Cardiac fibroblast (primary cell): ENCODE measurements around the gene CARD10.

Experiments
- DNase-seq, 2 donors: peaks; one replicate each; pipeline versions ENCODE4 v3.0.0 to v3.0.0-alpha.2; 2010; ENCODE audit warnings: low read depth in 2 of 2
- H3K4me3 ChIP-seq, 2 donors: replicated peaks in 1 of 2; 1 replicate in 1 of 2; 2 replicates in 1 of 2; pipeline ENCODE4 v1.5.1; 2011; ENCODE audit warnings: low read depth in 2 of 2, low read length in 2 of 2, mild to moderate bottlenecking in 2 of 2, moderate library complexity in 1 of 2
- TF ChIP-seq, protein P1 (sequence below): IDR thresholded peaks from one replicate; pipeline ENCODE4 v1.5.1; 2011; ENCODE audit warnings: low read depth, mild to moderate bottlenecking, low read length, inconsistent platforms

The CARD10 gene

DNA sequence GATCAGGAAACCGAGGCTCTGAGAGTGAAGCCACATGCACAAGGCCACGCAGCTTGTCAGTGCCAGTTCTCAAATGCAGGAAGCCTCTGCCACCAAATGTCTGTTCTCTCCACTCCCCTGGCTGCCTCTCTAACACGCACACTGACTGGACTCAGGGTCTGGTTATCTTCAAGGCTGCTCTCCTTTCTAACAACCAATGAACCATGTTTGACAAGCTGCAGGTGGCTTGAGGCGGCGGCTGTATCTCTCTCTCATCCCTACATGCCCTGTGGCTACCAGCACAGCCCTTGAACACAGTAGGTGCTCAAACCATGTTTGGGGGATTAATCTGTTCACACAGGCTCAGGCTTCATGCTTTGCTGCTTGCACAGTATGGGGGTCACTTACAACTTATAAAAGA lies 56.8 kb downstream of the CARD10 start:
- no peak for DNase-seq
- H3K4me3 ChIP-seq, result no peak overlapping the region
- TF ChIP-seq, protein P1, sequence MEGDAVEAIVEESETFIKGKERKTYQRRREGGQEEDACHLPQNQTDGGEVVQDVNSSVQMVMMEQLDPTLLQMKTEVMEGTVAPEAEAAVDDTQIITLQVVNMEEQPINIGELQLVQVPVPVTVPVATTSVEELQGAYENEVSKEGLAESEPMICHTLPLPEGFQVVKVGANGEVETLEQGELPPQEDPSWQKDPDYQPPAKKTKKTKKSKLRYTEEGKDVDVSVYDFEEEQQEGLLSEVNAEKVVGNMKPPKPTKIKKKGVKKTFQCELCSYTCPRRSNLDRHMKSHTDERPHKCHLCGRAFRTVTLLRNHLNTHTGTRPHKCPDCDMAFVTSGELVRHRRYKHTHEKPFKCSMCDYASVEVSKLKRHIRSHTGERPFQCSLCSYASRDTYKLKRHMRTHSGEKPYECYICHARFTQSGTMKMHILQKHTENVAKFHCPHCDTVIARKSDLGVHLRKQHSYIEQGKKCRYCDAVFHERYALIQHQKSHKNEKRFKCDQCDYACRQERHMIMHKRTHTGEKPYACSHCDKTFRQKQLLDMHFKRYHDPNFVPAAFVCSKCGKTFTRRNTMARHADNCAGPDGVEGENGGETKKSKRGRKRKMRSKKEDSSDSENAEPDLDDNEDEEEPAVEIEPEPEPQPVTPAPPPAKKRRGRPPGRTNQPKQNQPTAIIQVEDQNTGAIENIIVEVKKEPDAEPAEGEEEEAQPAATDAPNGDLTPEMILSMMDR, result no peak

DNA sequence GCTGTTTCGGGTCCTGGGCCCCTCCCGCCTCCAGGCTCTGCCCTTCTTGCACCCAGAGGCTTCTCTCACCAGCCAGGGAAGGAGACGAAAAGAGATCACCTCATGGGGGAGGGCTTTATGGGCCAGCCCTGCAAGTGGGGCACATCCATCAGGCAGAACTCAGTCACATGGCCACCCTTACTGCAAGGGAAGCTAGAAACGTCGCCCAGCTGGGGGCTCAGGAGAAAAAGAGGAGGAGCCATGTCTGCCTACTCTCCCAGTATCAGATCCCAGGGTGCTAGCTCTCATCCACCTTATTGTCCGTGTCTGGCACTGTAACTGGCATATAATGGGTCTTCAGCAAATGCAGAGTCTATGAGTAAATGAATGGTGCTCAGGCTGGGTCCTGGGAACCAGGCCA lies 57.3 kb downstream of the CARD10 start:
- TF ChIP-seq, protein P1, result no peak
- no peak overlapping the region for H3K4me3 ChIP-seq

DNA sequence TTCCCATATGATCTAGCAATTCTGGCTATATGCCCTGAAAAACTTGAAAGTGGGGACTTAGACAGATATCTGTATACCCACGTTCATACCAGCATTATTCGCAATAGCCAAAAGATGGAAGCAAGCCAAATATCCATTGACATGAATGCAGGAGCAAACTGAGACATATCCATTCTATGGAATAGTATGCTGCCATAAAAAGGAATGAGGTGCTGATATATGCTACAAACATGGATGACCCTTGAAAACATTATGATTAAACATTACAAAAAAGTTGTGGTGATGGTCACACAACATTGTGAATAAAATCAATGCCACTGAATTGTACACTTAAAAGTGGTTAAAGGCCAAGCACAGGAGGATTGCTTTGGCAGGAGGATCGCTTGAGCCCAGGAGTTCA lies 58.5 kb downstream of the CARD10 start:
- no peak for DNase-seq
- H3K4me3 ChIP-seq, result no peak overlapping the region
- TF ChIP-seq, protein P1, result no peak

More for the DNA sequence above, 57.3 kb downstream of the CARD10 start:
- no peak for DNase-seq

DNA sequence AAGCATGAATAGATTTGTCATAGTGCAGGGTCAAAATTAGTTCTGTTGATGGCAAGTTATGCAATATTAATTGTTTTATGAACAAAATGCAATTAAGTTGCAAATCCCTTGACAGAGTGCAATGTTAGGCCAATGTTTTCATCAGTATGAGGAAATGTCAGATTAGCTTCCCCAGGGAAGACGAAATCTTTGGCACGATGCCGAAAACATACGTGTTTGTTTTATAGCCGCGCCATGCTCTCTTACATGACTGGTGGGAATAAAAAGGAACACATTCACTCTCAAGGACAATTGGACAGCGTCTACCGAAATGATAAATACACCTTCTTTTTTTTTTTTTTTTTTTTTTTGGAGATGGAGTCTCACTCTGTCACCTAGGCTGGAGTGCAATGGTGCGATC lies 60.0 kb downstream of the CARD10 start:
- TF ChIP-seq, protein P1, result no peak
- H3K4me3 ChIP-seq, result no peak overlapping the region
- DNase-seq, result peak; percentile 22 to 30

DNA sequence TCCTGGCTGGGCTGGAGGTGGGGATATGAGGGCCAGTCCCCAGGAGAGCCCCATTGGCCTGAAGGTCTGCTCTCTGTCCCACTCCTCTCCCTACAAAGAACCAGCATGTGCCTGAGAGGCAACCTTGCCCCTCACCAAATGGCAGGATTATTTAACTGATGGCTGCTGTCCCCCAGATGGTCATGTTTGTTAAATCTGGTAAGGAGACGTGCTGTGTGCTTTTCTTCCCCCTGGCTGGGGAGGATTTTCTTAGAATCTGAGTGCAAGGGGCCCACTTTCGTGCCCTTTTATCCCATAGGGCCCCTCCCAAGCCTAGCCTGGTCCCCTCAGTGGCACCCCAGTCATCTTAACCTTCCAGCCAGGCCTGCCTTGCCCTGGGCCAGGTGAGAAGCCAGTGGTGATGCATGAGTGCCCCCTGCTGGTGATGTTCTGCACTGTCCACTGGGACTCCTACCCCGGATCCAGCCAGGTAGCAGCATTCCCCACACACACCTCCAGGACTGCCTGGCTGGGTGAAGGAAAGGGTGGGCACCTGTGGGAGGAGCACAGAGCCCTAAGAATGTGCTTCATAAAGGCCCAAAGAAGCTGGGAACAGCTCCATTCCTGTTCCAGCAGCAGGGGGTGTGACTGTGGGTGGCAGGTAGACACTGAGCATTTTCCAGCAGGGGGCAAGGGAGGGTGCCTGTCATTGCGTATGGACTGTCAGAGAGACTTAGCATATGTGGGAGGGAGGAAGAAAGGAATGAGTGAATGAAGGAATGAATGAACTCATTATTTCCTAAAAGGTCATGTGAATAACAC lies 61.9 kb downstream of the CARD10 start:
- TF ChIP-seq, protein P1, result peak; percentile 94
- no peak overlapping the region for H3K4me3 ChIP-seq
- DNase-seq, result peak; percentile 67 to 68

DNA sequence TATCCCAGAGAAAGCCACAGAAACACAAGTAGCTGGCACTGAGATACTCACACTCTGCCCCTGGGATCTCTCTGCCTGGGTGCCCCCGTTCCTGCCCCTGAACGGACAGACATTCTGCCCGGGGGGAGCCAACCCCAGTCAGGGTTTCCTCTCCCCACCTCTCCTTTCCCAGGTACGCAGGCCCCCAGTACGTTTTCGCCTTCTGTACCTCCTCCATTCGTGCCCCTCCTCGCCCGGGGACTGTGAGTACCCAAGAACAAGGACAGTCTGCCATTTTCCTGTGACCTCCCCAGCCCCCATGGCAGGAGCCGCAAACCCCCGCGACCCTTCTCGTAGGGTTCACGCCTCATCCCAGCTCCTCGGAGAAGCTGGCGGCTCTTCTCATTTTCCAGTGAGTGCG lies 62.9 kb downstream of the CARD10 start:
- no peak overlapping the region for H3K4me3 ChIP-seq
- no peak for DNase-seq
- TF ChIP-seq, protein P1, result no peak
